ENCODE data around the gene PRKD2.
"Not testable (repeated sequence)": the region's sequence is repeated elsewhere in the genome, so short reads cannot be mapped to it uniquely, and the experiment has no call there.

Gene PRKD2

DNA sequence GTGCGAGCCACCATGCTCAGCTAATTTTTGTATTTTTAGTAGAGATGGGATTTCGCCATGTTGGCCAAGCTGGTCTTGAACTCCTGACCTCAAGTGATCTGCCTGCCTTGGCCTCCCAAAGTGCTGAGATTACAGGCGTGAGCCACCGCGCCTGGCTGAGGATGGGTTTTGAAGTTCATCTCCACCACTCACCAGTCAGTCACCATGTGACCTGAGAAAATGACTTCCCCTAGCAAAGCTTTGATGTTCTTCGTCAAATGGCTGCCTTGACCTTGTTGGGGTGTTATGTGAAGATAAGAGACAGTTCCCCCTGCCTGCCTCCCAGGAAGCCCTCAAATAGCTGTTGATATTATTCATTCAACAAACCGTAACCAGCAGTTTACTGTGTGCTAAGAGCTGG, 87.9 kb downstream of the PRKD2 start:
- not testable (repeated sequence) for DNase-seq

DNA sequence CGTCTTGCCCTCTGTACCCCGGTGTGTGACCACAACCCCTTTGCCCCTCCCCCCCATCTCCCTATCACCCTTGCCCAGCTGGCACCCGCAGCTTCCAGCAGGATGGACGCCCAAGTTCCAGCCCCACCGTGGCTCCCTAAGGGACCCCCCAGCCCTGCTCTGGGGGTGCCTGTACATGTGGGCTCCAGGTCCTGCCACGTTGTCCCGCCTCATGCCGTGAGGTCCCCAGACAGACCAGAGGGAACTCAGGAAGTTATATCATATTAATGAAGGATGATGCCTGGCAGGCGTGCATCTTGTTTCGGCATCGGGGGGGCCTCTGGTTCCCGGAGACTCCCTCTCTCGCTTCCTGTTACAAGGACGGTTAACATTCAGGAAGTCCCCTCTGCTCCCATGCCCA, 90.5 kb downstream of the PRKD2 start:
- DNase-seq, result no peak

DNA sequence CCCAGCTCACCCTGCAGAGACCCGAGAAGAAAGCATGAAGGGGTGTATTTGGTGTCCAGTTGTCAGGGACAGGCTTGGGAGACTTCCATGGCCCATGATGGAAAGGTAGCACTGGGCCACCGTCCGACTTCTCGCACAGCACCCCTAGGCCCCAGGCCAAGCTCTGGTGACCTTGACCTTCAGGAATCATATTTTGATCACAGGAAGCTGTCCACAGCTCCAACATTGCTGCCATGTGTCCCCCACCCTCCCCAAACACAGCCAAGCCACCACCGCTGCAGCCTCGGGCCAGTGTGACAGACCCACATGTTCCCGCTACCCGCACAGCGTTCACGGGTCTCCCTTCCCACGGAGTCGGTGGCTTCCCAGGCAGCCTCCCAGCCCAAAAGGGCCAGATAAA, 91.2 kb downstream of the PRKD2 start:
- DNase-seq, result no peak

DNA sequence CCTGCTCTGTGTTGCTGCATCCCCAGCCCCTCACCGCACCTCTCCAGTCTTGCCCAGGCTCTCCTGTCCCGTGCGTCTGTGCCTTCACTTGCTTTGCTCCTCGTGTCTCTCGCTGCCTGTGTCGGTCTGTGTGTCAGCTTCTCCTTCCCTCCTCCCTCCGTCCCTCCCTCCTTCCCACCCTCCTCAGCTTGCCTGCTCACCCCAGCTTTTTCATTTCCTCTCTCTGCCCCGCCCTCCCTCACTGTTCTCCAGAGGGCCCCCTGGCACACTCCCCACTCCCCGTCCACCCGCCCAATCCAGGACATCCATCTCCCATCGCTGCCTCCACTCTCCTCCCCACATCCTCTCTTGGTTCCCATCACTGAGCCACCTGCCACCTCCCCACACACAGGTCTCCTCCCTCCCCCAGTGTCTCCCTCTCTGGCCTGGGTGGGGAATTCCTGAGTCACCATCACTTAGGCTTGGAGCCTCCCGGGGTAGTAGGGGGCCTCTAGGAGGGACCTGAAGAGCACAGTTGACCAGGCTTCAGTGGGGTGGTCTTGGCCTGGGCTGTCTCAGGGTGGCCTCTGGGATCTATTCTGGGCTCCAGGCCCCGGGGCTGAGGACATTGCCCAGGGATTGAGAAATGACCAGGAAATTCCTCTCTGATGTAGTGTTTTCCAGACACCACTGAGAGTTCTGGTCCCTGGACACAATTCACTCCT, 91.8 kb downstream of the PRKD2 start, which contains the start of gene PTGIR:
PTGIR (minus strand) TSS at position 132 of the 704 bp plus-strand sequence. CDS start 864 bp downstream, outside the sequence.
- no peak for DNase-seq

Measured in NCI-H1436 treated with DMSO at 0.1 percent for 48 hours (cell line).